Liver (tissue), 3 donors: Measurements from ENCODE around the gene GSK3B.

Experiments
- ATF3 ChIP-seq: IDR thresholded peaks from 2 replicates; pipeline ENCODE4 v1.6.1; 2016; ENCODE audit warnings: antibody characterized with exemption
- TF ChIP-seq, protein P1 (sequence below): IDR thresholded peaks from 2 replicates; pipeline ENCODE4 v1.6.1; 2016; ENCODE audit warnings: antibody characterized with exemption
- TF ChIP-seq, protein P2 (sequence below): fragments of 150-350 bp; IDR thresholded peaks from 2 replicates; pipeline ENCODE4 v1.5.1; 2017; ENCODE audit warnings: improper control_type of control experiment, low read depth, low read length; ENCODE audit not compliant: missing input control
- donor health status: healthy.
- donor health status: healthy.

DNA sequence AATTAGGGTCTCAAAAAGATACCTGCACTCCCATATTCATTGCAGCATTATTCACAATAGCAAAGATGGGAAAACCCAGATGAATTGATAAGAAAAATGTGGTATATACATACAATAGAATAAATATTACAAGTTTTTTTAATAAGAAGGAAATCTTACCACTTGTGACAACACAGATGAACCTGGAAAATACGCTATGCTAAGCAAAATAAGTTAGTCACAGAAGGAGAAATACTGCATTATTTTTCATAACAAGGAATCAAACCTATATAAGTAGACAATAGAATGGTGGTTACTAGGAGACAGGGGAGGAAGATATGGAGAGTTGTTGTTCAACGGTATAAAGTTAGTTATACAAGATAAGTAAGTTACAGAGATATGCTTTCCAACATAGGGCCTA, 130.0 kb downstream of the GSK3B start:
- TF ChIP-seq, protein P1, sequence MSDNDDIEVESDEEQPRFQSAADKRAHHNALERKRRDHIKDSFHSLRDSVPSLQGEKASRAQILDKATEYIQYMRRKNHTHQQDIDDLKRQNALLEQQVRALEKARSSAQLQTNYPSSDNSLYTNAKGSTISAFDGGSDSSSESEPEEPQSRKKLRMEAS = no peak
- TF ChIP-seq ATF3 = no peak
- TF ChIP-seq, protein P2, sequence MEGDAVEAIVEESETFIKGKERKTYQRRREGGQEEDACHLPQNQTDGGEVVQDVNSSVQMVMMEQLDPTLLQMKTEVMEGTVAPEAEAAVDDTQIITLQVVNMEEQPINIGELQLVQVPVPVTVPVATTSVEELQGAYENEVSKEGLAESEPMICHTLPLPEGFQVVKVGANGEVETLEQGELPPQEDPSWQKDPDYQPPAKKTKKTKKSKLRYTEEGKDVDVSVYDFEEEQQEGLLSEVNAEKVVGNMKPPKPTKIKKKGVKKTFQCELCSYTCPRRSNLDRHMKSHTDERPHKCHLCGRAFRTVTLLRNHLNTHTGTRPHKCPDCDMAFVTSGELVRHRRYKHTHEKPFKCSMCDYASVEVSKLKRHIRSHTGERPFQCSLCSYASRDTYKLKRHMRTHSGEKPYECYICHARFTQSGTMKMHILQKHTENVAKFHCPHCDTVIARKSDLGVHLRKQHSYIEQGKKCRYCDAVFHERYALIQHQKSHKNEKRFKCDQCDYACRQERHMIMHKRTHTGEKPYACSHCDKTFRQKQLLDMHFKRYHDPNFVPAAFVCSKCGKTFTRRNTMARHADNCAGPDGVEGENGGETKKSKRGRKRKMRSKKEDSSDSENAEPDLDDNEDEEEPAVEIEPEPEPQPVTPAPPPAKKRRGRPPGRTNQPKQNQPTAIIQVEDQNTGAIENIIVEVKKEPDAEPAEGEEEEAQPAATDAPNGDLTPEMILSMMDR = no peak
